OCI-LY1 (cell line): ENCODE results near the gene DBN1.

ENCODE experiments used
- CTCF ChIP-seq: fragments of 200-600 bp; sonication (generic), shearing (Covaris generic); IDR thresholded peaks from 2 replicates; pipeline ENCODE4 v1.5.1; 2017; ENCODE audit warnings: mild to moderate bottlenecking, antibody characterized with exemption, low read length, moderate library complexity, mixed read lengths
- EZH2 ChIP-seq: fragments of 200-600 bp; sonication (generic), shearing (Covaris generic); IDR thresholded peaks from 2 replicates; pipeline ENCODE4 v1.8.0; 2017; ENCODE audit warnings: borderline replicate concordance, mixed run types, mild to moderate bottlenecking, antibody characterized with exemption, low read length, moderate library complexity, mixed read lengths

DNA sequence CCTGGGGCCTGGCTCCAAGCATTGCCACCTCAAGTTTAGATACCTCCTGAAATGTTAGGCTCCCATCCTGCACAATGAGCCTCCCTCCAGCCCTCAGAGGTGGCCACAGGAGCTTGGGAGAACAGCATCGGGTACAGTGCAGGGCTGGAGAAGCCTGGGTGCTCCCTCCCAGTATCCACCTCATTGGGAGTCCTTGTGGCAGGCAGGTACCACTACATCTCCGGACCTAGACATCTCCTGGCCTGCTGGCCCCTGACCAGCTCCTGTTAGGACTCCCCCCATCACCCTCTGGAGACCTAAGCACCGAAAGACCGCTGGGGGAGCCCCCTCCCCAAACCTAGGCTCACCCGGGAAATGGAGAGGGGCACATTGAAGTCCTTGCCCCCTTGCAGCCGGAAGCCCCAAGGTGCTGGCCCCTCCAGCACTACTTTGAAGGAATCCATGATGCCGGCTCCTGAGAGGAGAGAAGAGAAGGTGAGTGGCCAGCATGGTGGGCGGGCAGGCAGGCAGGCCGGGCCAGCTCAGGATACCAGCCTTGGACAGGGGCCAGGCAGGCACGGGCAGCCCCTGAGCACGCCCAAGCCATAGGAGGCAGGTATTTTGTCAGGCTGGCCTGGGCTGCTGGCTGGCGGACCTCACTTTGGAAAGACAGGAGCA lies 22.8 kb upstream of the DBN1 start:
- TF ChIP-seq CTCF (no peak), EZH2 (no peak)
